Glutamatergic neuron (in vitro differentiated cells): Measurements from ENCODE around the gene DPP7. TPM values are rescaled to one million over a fixed set of nuclear protein-coding genes. Genes with fewer than 3 reads are reported as not detected.
A peak's percentile ranks its signal among the peaks of the same experiment; 100 is the strongest.

Experiments
- DNase-seq: peaks from one replicate; pipeline ENCODE4 v3.0.0; 2022
- H3K27ac Mint-ChIP-seq: one replicate; pipeline ENCODE4 v1.8.0; 2020; ENCODE audit warnings: mild to moderate bottlenecking, mixed read lengths, inconsistent platforms; ENCODE audit not compliant: unreplicated experiment
- H3K27me3 Mint-ChIP-seq: one replicate; pipeline ENCODE4 v1.8.0; 2020; ENCODE audit warnings: mild to moderate bottlenecking, moderate library complexity, mixed read lengths, inconsistent platforms; ENCODE audit not compliant: unreplicated experiment
- H3K36me3 Mint-ChIP-seq: one replicate; pipeline ENCODE4 v1.8.0; 2020; ENCODE audit warnings: mild to moderate bottlenecking, mixed read lengths, inconsistent platforms; ENCODE audit not compliant: unreplicated experiment
- H3K4me1 Mint-ChIP-seq: one replicate; pipeline ENCODE4 v1.8.0; 2020; ENCODE audit warnings: mild to moderate bottlenecking, low read depth, mixed read lengths, inconsistent platforms; ENCODE audit not compliant: unreplicated experiment
- H3K4me3 Mint-ChIP-seq: one replicate; pipeline ENCODE4 v1.8.0; 2020; ENCODE audit warnings: mild to moderate bottlenecking, mixed read lengths, inconsistent platforms; ENCODE audit not compliant: unreplicated experiment
- H3K9me3 Mint-ChIP-seq: one replicate; pipeline ENCODE4 v1.8.0; 2020; ENCODE audit warnings: mild to moderate bottlenecking, moderate library complexity, mixed read lengths, inconsistent platforms; ENCODE audit not compliant: unreplicated experiment
- CTCF ChIP-seq: fragments of 200-600 bp; sonication (generic); IDR thresholded peaks from one replicate; pipeline ENCODE4 v1.5.0; 2021; ENCODE audit not compliant: partially characterized antibody, unreplicated experiment
- total RNA-seq: library from RNA; stranded (reverse); fragmentation: NEBNext Ultra II Directional; extraction: Animal tissue kit (Norgen Biotek cat#: 25700); gene quantifications from one replicate; pipeline ENCODE4 v1.2.1, GENCODE V29; 2021; ENCODE audit not compliant: unreplicated experiment

DPP7 gene
- total RNA-seq, 1 donor from 2014 or later = 30.8 TPM

GRCh38 chr9:137147793-137148160 lies 33.2 kb upstream of the DPP7 start:
- peak; percentile 19 for DNase-seq
- peaks cover 2% of the 10 kb centered on the region for H3K9me3 Mint-ChIP-seq
- TF ChIP-seq CTCF = no peak
- H3K27ac Mint-ChIP-seq = no peak overlapping the region
- H3K4me3 Mint-ChIP-seq = no peak overlapping the region
- no peaks in the 10 kb centered on the region for H3K36me3 Mint-ChIP-seq
- no peaks in the 10 kb centered on the region for H3K4me1 Mint-ChIP-seq
- H3K27me3 Mint-ChIP-seq = peaks cover 9% of the 10 kb centered on the region

GRCh38 chr9:137147091-137147792 lies 32.7 kb upstream of the DPP7 start:
- no peak for TF ChIP-seq CTCF
- Mint-ChIP-seq H3K27ac (no peak overlapping the region), H3K36me3 (no peaks in the 10 kb centered on the region), H3K4me3 (no peak overlapping the region), H3K9me3 (peaks cover 2% of the 10 kb centered on the region), H3K27me3 (peaks cover 11% of the 10 kb centered on the region), H3K4me1 (no peaks in the 10 kb centered on the region)
- DNase-seq = no peak

GRCh38 chr9:137146527-137146918 lies 32.0 kb upstream of the DPP7 start:
- H3K27me3 Mint-ChIP-seq = peaks cover 16% of the 10 kb centered on the region

GRCh38 chr9:137145731-137146526 lies 31.4 kb upstream of the DPP7 start:
- H3K4me3 Mint-ChIP-seq = no peak overlapping the region
- DNase-seq = peak; percentile 12
- H3K27ac Mint-ChIP-seq = no peak overlapping the region
- H3K36me3 Mint-ChIP-seq = no peaks in the 10 kb centered on the region
- H3K27me3 Mint-ChIP-seq = peaks cover 18% of the 10 kb centered on the region
- H3K4me1 Mint-ChIP-seq = no peaks in the 10 kb centered on the region
- no peak for TF ChIP-seq CTCF
- peaks cover 2% of the 10 kb centered on the region for H3K9me3 Mint-ChIP-seq

More at GRCh38 chr9:137146527-137146918, 32.0 kb upstream of the DPP7 start:
- Mint-ChIP-seq H3K4me1 (no peaks in the 10 kb centered on the region), H3K36me3 (no peaks in the 10 kb centered on the region), H3K27ac (no peak overlapping the region), H3K4me3 (no peak overlapping the region), H3K9me3 (peaks cover 2% of the 10 kb centered on the region)
- no peak for DNase-seq
- no peak for TF ChIP-seq CTCF

DNA sequence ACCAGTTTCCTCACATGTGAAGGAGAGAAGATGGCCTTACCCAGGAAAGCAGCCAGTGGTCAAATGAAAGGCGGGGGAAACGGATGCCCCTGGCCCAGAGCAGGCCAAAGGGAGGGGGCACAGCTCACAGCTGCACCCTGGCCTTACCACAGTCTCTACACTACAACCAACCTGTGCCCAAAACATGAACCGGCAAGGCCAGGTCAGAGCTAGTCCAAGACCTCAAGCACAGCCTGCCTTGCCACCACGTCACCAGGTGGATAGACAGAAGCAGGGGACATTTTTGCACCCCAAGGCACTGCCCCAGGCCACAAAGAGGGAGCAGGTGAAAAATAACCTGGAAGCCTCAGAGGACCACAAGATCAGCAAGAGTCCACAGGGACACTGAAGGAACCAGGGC lies 28.9 kb upstream of the DPP7 start:
- peaks cover 31% of the 10 kb centered on the region for H3K27me3 Mint-ChIP-seq
- H3K9me3 Mint-ChIP-seq = peaks cover 6% of the 10 kb centered on the region
- TF ChIP-seq CTCF = no peak
- no peaks in the 10 kb centered on the region for H3K36me3 Mint-ChIP-seq
- H3K4me3 Mint-ChIP-seq = no peak overlapping the region
- no peak for DNase-seq
- H3K4me1 Mint-ChIP-seq = peaks cover 4% of the 10 kb centered on the region
- H3K27ac Mint-ChIP-seq = no peak overlapping the region
